ENCODE results near the gene ITIH4.

Gene ITIH4

GRCh38 chr3:52845691-52846431, 15.4 kb upstream of the ITIH4 start:
- H3K36me3 ChIP-seq: peaks cover 44% of the 10 kb centered on the region
- no peaks in the 10 kb centered on the region for H3K27me3 ChIP-seq
- peaks cover 55 to 56% of the 10 kb centered on the region in 2 experiments for H3K4me1 ChIP-seq (ENCODE audit: control insufficient read depth in 1 of 2, insufficient read depth in 1 of 2, low read depth in 1 of 2, low read length in 1 of 2)
- H3K9me3 ChIP-seq: no peaks in the 10 kb centered on the region
- H3K4me3 ChIP-seq (ENCODE audit: low read depth in 1 of 2, low read length in 1 of 2): no peak overlapping the region
- peak overlapping the region; percentile 85 for H3K27ac ChIP-seq
- TF ChIP-seq CTCF (IDR thresholded peaks at IDR 0.05): peak; percentile 28

- H3K4me3 ChIP-seq (ENCODE audit: low read depth in 1 of 2, low read length in 1 of 2): no peak overlapping the region
- peaks cover 55 to 56% of the 10 kb centered on the region in 2 experiments for H3K4me1 ChIP-seq (ENCODE audit: control insufficient read depth in 1 of 2, insufficient read depth in 1 of 2, low read depth in 1 of 2, low read length in 1 of 2)
- peak overlapping the region; percentile 85 for H3K27ac ChIP-seq
- H3K27me3 ChIP-seq: no peaks in the 10 kb centered on the region
- H3K9me3 ChIP-seq: no peaks in the 10 kb centered on the region
- H3K36me3 ChIP-seq: peaks cover 47% of the 10 kb centered on the region
- TF ChIP-seq CTCF (IDR thresholded peaks at IDR 0.05): no peak
Measured at GRCh38 chr3:52845157-52845556, 14.7 kb upstream of the ITIH4 start.

GRCh38 chr3:52844290-52844975, 14.0 kb upstream of the ITIH4 start:
- H3K9me3 ChIP-seq: no peaks in the 10 kb centered on the region
- H3K27me3 ChIP-seq: no peaks in the 10 kb centered on the region
- H3K27ac ChIP-seq: peak overlapping the region; percentile 85
- H3K36me3 ChIP-seq: peaks cover 47% of the 10 kb centered on the region
- H3K4me3 ChIP-seq (ENCODE audit: low read depth in 1 of 2, low read length in 1 of 2): peak overlapping the region in 1 of 2 experiments; percentile 11
- peaks cover 55 to 56% of the 10 kb centered on the region in 2 experiments for H3K4me1 ChIP-seq (ENCODE audit: control insufficient read depth in 1 of 2, insufficient read depth in 1 of 2, low read depth in 1 of 2, low read length in 1 of 2)
- no peak for TF ChIP-seq CTCF (IDR thresholded peaks at IDR 0.05)

GRCh38 chr3:52843881-52844280, 13.4 kb upstream of the ITIH4 start:
- Histone ChIP-seq H3K27me3 (no peaks in the 10 kb centered on the region), H3K4me3 (ENCODE audit: low read depth in 1 of 2, low read length in 1 of 2) (no peak overlapping the region), H3K27ac (peak overlapping the region; percentile 85), H3K4me1 (ENCODE audit: control insufficient read depth in 1 of 2, insufficient read depth in 1 of 2, low read depth in 1 of 2, low read length in 1 of 2) (peaks cover 55 to 56% of the 10 kb centered on the region in 2 experiments), H3K9me3 (no peaks in the 10 kb centered on the region), H3K36me3 (peaks cover 47% of the 10 kb centered on the region)
- TF ChIP-seq CTCF (IDR thresholded peaks at IDR 0.05): no peak

GRCh38 chr3:52843108-52843865, 12.8 kb upstream of the ITIH4 start:
- Histone ChIP-seq H3K9me3 (no peaks in the 10 kb centered on the region), H3K27me3 (no peaks in the 10 kb centered on the region), H3K4me1 (ENCODE audit: control insufficient read depth in 1 of 2, insufficient read depth in 1 of 2, low read depth in 1 of 2, low read length in 1 of 2) (peaks cover 55 to 56% of the 10 kb centered on the region in 2 experiments), H3K27ac (peak overlapping the region; percentile 85), H3K4me3 (ENCODE audit: low read depth in 1 of 2, low read length in 1 of 2) (no peak overlapping the region), H3K36me3 (peaks cover 47% of the 10 kb centered on the region)
- TF ChIP-seq CTCF (IDR thresholded peaks at IDR 0.05): no peak

All from neutrophil (primary cell).